Progenitor cell of endocrine pancreas (in vitro differentiated cells): ENCODE results near the gene PRDM16. TPM values are rescaled to one million over a fixed set of nuclear protein-coding genes. Genes with fewer than 3 reads are reported as not detected.

Source experiments
- DNase-seq: peaks from one replicate; pipeline ENCODE4 v3.0.0; 2021; ENCODE audit warnings: low spot score; ENCODE audit not compliant: unreplicated experiment
- H3K27ac Mint-ChIP-seq: 2 replicates; pipeline ENCODE4 v1.8.0; 2021; ENCODE audit warnings: mild to moderate bottlenecking, moderate library complexity, mixed read lengths
- H3K27me3 Mint-ChIP-seq: 2 replicates; pipeline ENCODE4 v1.8.0; 2021; ENCODE audit warnings: mixed read lengths
- H3K36me3 Mint-ChIP-seq: 2 replicates; pipeline ENCODE4 v1.8.0; 2022; ENCODE audit warnings: mixed read lengths; ENCODE audit not compliant: insufficient read depth
- H3K4me1 Mint-ChIP-seq: 2 replicates; pipeline ENCODE4 v1.8.0; 2021; ENCODE audit warnings: low read depth, mixed read lengths
- H3K4me3 Mint-ChIP-seq: 2 replicates; pipeline ENCODE4 v1.8.0; 2021; ENCODE audit warnings: low read depth, mild to moderate bottlenecking, moderate library complexity, mixed read lengths
- H3K9me3 Mint-ChIP-seq: 2 replicates; pipeline ENCODE4 v1.8.0; 2021; ENCODE audit warnings: low read depth, mixed read lengths
- CTCF ChIP-seq: fragments of 200-600 bp; sonication (generic); IDR thresholded peaks from one replicate; pipeline ENCODE4 v1.5.0; 2021; ENCODE audit warnings: antibody characterized with exemption, mild to moderate bottlenecking; ENCODE audit not compliant: unreplicated experiment
- total RNA-seq: library from RNA; stranded (reverse); gene quantifications from 2 replicates; pipeline ENCODE4 v1.2.1, GENCODE V29; 2021

PRDM16 gene
- total RNA-seq, 1 donor from 2014 or later = 69.1 TPM

- TF ChIP-seq CTCF = no peak
- no peak for DNase-seq
- no peak overlapping the region for H3K4me3 Mint-ChIP-seq
- H3K27me3 Mint-ChIP-seq = no peaks in the 10 kb centered on the region
- no peak overlapping the region for H3K27ac Mint-ChIP-seq
- H3K36me3 Mint-ChIP-seq = peaks cover 4% of the 10 kb centered on the region
- H3K9me3 Mint-ChIP-seq = no peaks in the 10 kb centered on the region
- peaks cover 8% of the 10 kb centered on the region for H3K4me1 Mint-ChIP-seq
Measured at GRCh38 chr1:3469104-3469848, 400.3 kb downstream of the PRDM16 start.

- Mint-ChIP-seq H3K27me3 (no peaks in the 10 kb centered on the region), H3K4me1 (peaks cover 8% of the 10 kb centered on the region), H3K4me3 (no peak overlapping the region), H3K27ac (no peak overlapping the region), H3K36me3 (peaks cover 4% of the 10 kb centered on the region), H3K9me3 (no peaks in the 10 kb centered on the region)
- TF ChIP-seq CTCF = no peak
- DNase-seq = no peak
Measured at GRCh38 chr1:3469849-3470649, 401.0 kb downstream of the PRDM16 start.

- Mint-ChIP-seq H3K27me3 (no peaks in the 10 kb centered on the region), H3K9me3 (no peaks in the 10 kb centered on the region), H3K36me3 (peaks cover 4% of the 10 kb centered on the region), H3K4me1 (peaks cover 8% of the 10 kb centered on the region), H3K27ac (no peak overlapping the region), H3K4me3 (no peak overlapping the region)
- TF ChIP-seq CTCF = no peak
- no peak for DNase-seq
Measured at GRCh38 chr1:3470650-3471355, 401.8 kb downstream of the PRDM16 start.

GRCh38 chr1:3471356-3472087 is 402.5 kb downstream of the PRDM16 start:
- no peak overlapping the region for H3K4me3 Mint-ChIP-seq
- no peaks in the 10 kb centered on the region for H3K27me3 Mint-ChIP-seq
- DNase-seq = no peak
- H3K36me3 Mint-ChIP-seq = peaks cover 4% of the 10 kb centered on the region
- peaks cover 8% of the 10 kb centered on the region for H3K4me1 Mint-ChIP-seq
- H3K27ac Mint-ChIP-seq = no peak overlapping the region
- TF ChIP-seq CTCF = peak; percentile 50
- no peaks in the 10 kb centered on the region for H3K9me3 Mint-ChIP-seq
